Stimulated activated CD8-positive, alpha-beta memory T cell treated with anti-CD3 and anti-CD28 coated beads, Interleukin-15, amount 100 ng/mL, for 48 hours (primary cell): ENCODE data around the gene EYA2.
"Not testable (repeated sequence)": the region's sequence is repeated elsewhere in the genome, so short reads cannot be mapped to it uniquely, and the experiment has no call there.

Experiments used
- DNase-seq, 2 donors: peaks; one replicate each; pipeline ENCODE4 v3.0.0-alpha.2; 2020; ENCODE audit warnings: low read depth in 2 of 2

The EYA2 gene

GRCh38 chr20:47204008-47204849 is 309.6 kb downstream of the EYA2 start:
- no peak for DNase-seq

DNA sequence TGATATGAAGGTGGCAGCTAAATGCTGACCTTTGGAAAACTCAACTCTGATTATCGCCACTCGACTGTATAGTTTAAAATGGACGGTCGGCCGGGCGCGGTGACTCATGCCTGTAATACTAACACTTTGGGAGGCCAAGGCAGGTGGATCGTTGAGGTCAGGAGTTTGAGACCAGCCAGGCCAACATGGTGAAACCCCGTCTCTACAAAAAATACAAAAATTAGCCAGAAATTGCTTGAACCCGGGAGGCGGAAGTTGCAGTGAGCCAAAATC is 310.1 kb downstream of the EYA2 start:
- not testable (repeated sequence) for DNase-seq

GRCh38 chr20:47205577-47206123 is 311.0 kb downstream of the EYA2 start:
- DNase-seq: peak in 1 of 2 donors; percentile 47

- not testable (repeated sequence) for DNase-seq
Observed at GRCh38 chr20:47206552-47206951, 311.9 kb downstream of the EYA2 start.

DNA sequence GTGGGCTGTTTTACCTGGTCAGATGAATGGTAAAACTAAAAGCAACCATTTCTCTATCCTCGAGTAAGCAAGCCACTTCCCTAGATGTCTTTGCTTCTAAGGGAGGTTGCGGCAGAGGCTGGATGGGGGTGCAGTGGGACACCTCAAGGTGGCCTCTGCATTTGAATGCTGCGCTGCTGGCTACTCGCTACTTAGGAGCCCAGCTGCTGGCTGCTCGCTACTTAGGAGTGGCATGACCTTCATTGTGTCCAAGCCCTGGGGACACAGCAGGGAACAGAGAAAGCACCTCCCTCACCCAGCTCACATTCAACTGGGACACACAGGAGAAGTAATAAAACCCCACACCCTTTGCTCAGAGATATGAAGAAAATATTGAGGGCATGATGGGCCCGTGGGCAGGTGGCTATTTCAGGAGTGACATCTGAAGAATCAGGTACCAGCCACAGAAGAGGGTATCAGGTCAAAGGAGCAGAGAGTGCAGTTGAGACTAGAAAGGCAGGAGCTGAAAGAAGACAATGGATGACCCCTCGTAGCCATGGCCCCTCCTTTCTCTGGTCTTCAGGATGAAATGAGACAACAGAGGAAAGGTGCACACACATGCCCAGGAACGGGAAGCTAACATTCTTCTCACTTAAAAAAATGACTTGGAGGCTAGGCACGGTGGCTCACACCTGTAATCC is 312.5 kb downstream of the EYA2 start:
- no peak for DNase-seq

DNA sequence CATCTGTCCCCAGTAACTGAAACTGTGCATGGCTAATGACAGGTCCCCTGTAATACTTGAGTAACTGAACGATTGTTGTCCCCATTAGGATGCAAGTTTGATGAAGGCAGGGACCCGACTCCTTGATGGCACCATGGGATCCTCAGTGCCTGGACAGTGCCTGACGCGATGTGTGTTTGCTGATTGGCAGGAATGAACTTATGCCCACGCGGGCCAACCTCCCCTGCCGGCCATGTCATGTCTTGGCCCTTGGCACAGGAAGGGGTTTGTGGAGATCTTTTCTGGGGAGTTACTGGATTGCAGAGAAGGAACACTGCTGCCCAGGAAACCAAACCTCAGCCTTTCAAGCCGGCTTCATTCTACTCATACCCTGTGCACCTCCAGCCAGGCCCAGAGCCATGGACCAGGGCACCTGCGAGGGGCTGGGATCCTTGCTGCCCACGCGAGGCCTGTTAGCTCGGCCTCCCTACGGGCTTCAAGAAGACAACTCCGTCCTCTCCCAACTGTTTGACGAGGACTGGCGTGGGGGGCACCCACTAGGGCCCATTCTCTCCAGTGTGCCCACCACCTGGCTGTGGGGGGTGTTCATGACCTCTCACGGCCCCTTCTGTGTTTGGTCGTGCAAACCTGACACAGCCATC is 314.0 kb downstream of the EYA2 start:
- no peak for DNase-seq

- DNase-seq: no peak
Observed at GRCh38 chr20:47209982-47210381, 315.3 kb downstream of the EYA2 start.

DNA sequence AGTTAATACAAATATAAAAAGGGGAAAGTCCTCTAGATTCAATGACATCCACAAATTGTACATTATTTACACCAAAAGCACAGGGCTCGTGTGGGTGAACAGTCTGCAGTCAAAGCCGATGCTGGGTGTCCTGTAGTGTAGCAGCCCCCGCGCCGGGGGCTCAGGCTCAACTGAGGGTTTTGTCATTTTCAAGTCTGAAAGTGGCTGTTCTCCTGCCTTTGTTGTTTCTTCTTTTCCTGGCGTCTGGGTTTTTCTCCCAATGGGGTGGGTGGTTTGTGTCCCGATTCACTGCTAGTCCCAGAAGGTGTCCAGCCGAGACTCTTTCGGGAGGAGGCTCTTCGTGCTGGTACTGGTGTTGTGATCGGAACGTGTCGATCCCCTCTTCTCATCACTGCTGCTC is 315.8 kb downstream of the EYA2 start:
- DNase-seq: no peak

GRCh38 chr20:47211036-47211435 is 316.4 kb downstream of the EYA2 start:
- no peak for DNase-seq

- no peak for DNase-seq
Observed at GRCh38 chr20:47212606-47213207, 318.1 kb downstream of the EYA2 start.

DNA sequence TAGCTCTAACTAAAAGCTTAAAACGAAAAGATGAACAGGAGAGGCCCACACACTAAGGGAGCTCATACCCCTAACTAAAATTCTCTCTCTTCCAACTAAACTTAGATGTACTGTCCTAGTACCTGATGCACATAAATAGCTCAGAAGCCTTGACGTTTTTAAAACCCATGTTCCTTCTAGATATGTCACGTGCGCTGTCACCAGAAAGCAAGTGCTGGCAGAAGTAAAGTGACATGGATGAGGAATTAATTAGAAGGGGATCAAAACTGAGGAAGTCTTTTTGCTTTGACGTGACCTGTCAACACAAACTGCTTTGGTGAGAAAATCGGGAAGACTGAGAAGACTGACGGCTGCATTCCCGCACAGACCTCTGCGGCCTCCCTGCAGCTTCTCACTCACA is 319.3 kb downstream of the EYA2 start:
- no peak for DNase-seq

DNA sequence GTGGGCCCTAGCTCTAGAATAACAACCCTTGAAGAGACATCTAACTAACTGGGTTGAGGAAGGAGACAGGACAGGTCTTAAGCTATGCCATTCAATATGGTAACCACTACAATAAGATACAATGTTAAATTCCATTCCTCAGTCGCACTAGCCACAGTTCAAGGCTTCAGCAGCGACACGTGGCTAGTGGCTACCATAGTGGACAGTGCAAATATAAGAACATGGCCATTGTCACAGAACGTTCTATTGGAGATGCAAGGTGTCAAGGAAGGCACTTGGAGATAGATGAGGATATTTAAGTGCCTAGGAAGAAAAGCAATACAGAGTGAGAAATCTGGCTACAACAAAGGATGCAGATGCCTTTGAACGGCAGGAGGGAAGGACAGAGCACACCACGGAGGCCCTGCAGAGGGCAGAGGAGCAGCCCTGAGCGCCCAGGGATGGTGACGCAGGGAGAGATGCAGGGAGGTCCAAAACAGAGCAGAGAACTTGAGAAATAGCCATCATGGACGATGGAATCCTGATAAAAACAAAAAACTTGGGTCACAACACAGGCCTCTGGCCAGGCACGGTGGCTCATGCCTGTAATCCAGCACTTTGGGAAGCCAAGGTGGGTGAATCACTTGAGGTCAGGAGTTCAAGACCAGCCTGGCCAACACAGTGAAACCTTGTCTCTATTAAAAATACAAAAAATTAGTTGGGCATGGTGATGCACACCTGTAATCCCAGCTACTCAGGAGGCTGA is 321.2 kb downstream of the EYA2 start:
- no peak for DNase-seq

GRCh38 chr20:47216819-47217410 is 322.3 kb downstream of the EYA2 start:
- no peak for DNase-seq

DNA sequence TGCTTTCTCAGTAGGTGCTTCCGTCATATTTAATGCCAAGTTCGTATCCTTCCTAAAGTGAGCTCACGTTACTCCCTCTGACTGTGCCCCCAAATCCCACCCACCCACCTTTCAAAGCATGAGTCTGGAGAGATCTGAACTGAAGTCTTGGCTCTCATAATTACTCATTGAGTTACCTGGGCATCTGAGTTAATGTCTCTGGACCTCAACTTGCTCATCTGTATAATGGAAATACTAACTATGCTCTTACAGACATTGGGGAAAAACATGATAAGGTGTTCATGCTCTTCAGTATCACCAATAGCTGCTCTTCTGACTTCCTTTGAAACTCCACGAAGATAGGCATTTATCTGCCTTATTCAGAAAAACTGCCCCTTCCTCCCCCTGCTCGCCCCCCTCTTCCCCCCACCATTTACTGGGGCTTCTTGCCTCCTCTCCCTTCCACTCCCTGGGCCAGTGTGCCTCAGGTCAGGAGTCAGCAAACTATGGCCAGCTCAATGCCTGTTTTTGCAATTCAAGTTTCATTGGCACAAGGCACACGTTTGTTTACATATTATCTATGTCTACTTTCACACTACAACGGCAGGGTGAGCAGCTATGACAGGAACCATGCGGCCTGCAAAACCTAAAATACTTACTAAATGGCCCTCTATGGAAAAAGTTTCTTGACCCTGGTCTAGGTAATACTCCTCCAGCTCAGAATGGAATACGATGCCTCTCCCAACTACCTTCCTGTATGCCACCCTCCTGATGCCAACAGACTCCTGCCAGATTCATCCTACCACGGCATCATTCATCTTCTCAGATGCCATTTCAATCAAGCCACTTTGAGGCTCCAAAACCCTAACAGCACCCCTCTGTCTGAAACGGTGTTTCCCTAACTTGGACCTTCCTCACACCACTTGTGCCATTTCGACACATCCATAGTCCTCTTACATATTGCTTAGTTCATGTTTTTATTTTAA is 323.1 kb downstream of the EYA2 start:
- DNase-seq: no peak

GRCh38 chr20:47220161-47220582 is 325.5 kb downstream of the EYA2 start:
- peak; percentile 19 to 36 for DNase-seq

GRCh38 chr20:47221036-47221625 is 326.5 kb downstream of the EYA2 start:
- no peak for DNase-seq

GRCh38 chr20:47222468-47223119 is 328.0 kb downstream of the EYA2 start:
- no peak for DNase-seq

GRCh38 chr20:47223896-47224295 is 329.3 kb downstream of the EYA2 start:
- DNase-seq: no peak

- DNase-seq: no peak
Observed at GRCh38 chr20:47224300-47224791, 329.7 kb downstream of the EYA2 start.
